ENCODE measurements around the gene NOP14. TPM values are rescaled to one million over a fixed set of nuclear protein-coding genes. Genes with fewer than 3 reads are reported as not detected.

NOP14 gene
- total RNA-seq (10 to 100 TPM; 11.4 to 21.5 (median 15.8) TPM), polyA plus RNA-seq (10 to 100 TPM; 11.7 to 26.0 TPM)
- long read RNA-seq, donor 1, partial matches to known transcripts: 2 of 13 reads
- long read RNA-seq, donor 1, other reads (novel, unspliced or antisense): 3 of 13 reads
- long read RNA-seq, donor 2, transcript NOP14-203 (18 exons, 3,538 nt): major isoform, 12 of 37 reads
- long read RNA-seq, donor 2, partial matches to known transcripts: 20 of 37 reads
- long read RNA-seq, donor 2, other reads (novel, unspliced or antisense): 5 of 37 reads
- long read RNA-seq, donor 3, transcript NOP14-203 (18 exons, 3,538 nt): major isoform, 6 of 15 reads
- long read RNA-seq, donor 3, partial matches to known transcripts: 4 of 15 reads
- long read RNA-seq, donor 3, other reads (novel, unspliced or antisense): 4 of 15 reads

DNA sequence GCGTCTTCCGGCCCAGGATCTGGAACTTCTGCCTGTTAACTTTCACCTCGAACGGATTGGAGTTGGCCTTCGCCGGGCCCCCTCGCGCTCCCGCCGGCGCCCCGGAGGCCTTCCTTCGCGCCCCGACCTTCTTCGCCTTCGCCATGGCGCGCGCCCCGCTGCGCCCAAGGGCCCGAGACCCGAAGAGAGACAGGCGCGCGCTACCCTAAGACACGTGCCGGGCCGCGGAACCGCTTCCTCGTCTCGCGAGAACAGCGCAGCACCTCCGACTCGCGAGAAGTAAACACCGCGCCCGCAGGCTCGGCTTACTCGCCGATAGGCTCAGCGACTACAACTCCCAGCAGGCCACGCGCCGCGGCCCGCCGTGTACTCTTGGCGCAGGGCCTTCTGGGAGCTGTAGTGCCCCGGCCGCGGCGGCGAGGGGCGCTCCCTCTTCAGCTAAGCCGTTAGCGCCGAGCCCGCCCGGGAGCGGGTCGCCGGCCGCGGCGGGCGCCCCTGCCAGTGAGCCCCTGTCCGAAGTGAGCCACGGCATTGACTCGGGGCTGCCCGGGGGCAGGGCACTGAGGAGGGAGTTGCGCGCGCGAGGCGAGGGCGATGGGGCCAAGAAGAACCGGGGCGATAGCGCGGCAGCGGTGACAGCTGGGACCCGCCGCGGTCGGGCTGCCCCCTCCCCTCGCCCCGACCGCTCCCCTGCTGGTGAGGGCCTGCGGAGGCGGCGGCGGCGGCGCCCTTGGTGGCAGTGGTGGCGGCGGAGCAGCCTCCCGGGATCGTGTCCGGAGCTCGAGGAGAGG, at the start of gene NOP14, which contains the start of gene GRK4:
Gene NOP14 (minus strand): TSS at position 232 of the 791 bp plus-strand sequence. CDS start 87 bp downstream, at position 145.
Gene GRK4 (plus strand): TSS at position 397 of the 791 bp plus-strand sequence. CDS start 500 bp downstream, outside the sequence.
- H3K4me1 ChIP-seq: peaks cover 4 to 30% (median 23%) of the 10 kb centered on the region in 12 donors

DNA sequence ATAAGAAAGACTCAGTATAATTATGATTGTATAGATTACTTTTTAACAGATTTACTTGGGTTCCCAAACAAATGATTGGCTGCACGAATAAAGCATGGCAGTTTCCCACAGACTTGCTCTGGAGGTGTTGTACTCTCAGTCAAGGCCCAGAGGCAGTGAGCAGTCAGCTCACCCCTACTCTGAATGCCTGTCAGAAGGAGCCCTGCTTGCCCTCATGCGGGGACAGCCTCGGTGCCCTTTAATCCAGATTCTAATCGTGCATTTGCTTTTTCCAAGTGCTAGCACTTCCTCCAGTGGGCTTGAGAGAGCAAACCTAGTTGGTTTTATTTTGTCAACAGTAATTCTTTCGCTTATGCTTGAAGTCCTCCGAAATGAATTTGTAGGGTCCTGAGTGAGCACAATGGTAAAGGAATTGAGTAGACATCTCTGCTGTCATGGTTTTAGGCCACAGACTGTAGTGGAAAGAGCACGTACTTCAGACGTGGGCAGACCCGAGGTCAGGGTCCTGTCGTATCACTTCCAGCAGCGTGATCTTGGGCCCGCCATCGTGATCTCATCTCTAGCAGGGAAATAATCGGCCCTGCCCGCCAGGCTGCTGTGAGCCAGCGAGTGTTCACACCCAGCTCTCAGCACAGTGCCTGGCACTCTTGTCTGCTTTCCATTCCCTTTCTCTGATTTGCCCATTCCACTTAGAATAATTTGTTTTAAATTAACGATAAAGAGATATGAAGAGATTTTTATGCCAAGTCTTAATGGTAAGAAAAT, 48.4 kb upstream of the NOP14 start:
- peaks cover 0 to 2% (median 0%) of the 10 kb centered on the region in 12 donors for H3K4me1 ChIP-seq
- no peaks in the 10 kb centered on the region for H3K27me3 ChIP-seq
- H3K9me3 ChIP-seq: no peaks in the 10 kb centered on the region
- ATAC-seq: no peak
- peaks cover 0 to 8% (median 0%) of the 10 kb centered on the region in 9 donors for H3K36me3 ChIP-seq
- TF ChIP-seq, protein P1, sequence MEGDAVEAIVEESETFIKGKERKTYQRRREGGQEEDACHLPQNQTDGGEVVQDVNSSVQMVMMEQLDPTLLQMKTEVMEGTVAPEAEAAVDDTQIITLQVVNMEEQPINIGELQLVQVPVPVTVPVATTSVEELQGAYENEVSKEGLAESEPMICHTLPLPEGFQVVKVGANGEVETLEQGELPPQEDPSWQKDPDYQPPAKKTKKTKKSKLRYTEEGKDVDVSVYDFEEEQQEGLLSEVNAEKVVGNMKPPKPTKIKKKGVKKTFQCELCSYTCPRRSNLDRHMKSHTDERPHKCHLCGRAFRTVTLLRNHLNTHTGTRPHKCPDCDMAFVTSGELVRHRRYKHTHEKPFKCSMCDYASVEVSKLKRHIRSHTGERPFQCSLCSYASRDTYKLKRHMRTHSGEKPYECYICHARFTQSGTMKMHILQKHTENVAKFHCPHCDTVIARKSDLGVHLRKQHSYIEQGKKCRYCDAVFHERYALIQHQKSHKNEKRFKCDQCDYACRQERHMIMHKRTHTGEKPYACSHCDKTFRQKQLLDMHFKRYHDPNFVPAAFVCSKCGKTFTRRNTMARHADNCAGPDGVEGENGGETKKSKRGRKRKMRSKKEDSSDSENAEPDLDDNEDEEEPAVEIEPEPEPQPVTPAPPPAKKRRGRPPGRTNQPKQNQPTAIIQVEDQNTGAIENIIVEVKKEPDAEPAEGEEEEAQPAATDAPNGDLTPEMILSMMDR (IDR thresholded peaks at IDR 0.05): no peak
- no peak for TF ChIP-seq POLR2A (IDR thresholded peaks at IDR 0.05)
- no peak for DNase-seq
- 84 to 93% (median 89%) methylated on average over 17 of the region's 17 CpGs for WGBS, 4 donors
- H3K27ac ChIP-seq: no peak overlapping the region
- no peak overlapping the region for H3K4me3 ChIP-seq
- intact Hi-C loops (cut with DNase I): no loop called here

More for the DNA sequence above, at the start of gene NOP14, which contains the start of gene GRK4:
- Histone ChIP-seq H3K27me3 (no peaks in the 10 kb centered on the region), H3K27ac (peak within 1 kb of the TSS; percentile 60 to 92 (median 85)), H3K9me3 (no peaks in the 10 kb centered on the region), H3K36me3 (peaks cover 0 to 10% (median 3%) of the 10 kb centered on the region in 9 donors), H3K4me3 (peak within 1 kb of the TSS; percentile 70 to 100 (median 84))
- peak; percentile 98 to 99 (median 99) for DNase-seq
- peak in 1 of 2 donors; percentile 67 for TF ChIP-seq POLR2A (IDR thresholded peaks at IDR 0.05)
- TF ChIP-seq, protein P1 (IDR thresholded peaks at IDR 0.05): peak in 9 of 12 donors; percentile 3 to 72 (median 37)
- peak; percentile 97 to 99 (median 98) for ATAC-seq
- WGBS, 4 donors: 0% methylated on average over 34 to 105 of the region's 105 CpGs
- intact Hi-C loops (cut with DNase I): loop anchor here in 4 of 10 donors (2.0 to 10.0 kb wide), 5 partner anchors 29 to 719 kb away; partner anchors contain the start of genes CFAP99 (in 3 of the 4), ZFYVE28 (in 3 of the 4), HAUS3 (in 1 of the 4) and POLN (in 1 of the 4)

DNA sequence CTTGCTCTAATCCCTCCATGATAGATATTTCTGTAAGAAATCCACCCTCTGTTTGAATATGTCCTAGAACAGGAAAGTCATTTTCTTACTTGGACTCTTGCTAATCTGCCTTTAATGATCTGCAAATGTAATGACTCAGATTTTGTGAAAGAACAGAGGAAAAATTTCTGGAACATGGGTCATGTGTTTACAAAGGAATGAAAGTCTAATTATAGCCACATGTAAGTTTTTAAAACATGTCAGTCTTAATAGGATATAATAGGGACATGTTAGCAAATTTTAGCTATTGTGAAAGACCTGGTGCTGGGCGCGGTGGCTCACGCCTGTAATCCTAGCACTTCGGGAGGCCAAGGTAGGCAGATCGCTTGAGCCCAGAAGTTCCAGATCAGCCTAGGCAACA, 47.8 kb upstream of the NOP14 start:
- H3K4me3 ChIP-seq: no peak overlapping the region
- peaks cover 0 to 8% (median 0%) of the 10 kb centered on the region in 9 donors for H3K36me3 ChIP-seq
- H3K27me3 ChIP-seq: no peaks in the 10 kb centered on the region
- no peaks in the 10 kb centered on the region for H3K9me3 ChIP-seq
- TF ChIP-seq, protein P1 (IDR thresholded peaks at IDR 0.05): no peak
- no peak for TF ChIP-seq POLR2A (IDR thresholded peaks at IDR 0.05)
- 89 to 97% (median 96%) methylated on average over 5 of the region's 5 CpGs for WGBS, 4 donors
- no peak overlapping the region for H3K27ac ChIP-seq
- peaks cover 0 to 2% (median 0%) of the 10 kb centered on the region in 12 donors for H3K4me1 ChIP-seq
- intact Hi-C loops (cut with DNase I): no loop called here
- no peak for ATAC-seq
- DNase-seq: no peak

Data from heart left ventricle (tissue), 16 donors.